Activated T-cell treated with anti-CD3 and anti-CD28 coated beads, Interleukin-2, amount 50 U/mL, for 72 hours (primary cell): ENCODE data around the gene LYSMD3. TPM values are rescaled to one million over a fixed set of nuclear protein-coding genes. Genes with fewer than 3 reads are reported as not detected.
A peak's percentile ranks its signal among the peaks of the same experiment; 100 is the strongest.

Experiments
- ATAC-seq, 2 donors: fragments of 150-1000 bp; cut with Tn5 transposase; replicated peaks in 1 of 2; 2 replicates each; pipeline ENCODE4 v1.10.0; 2021; ENCODE audit warnings: moderate library complexity in 2 of 2, mild to moderate bottlenecking in 1 of 2
- DNase-seq, 2 donors: peaks; one replicate each; pipeline ENCODE4 v3.0.0; 2021 to 2022; ENCODE audit warnings: mixed read lengths in 1 of 2
- H3K27ac Mint-ChIP-seq: one replicate; pipeline ENCODE4 v1.8.0; 2022; ENCODE audit warnings: mild to moderate bottlenecking, moderate library complexity, mixed read lengths
- H3K27me3 Mint-ChIP-seq: one replicate; pipeline ENCODE4 v1.8.0; 2022; ENCODE audit warnings: low read depth, mixed read lengths
- H3K36me3 Mint-ChIP-seq, 2 donors: one replicate each; pipeline ENCODE4 v1.8.0; 2022; ENCODE audit warnings: mixed read lengths in 2 of 2, mild to moderate bottlenecking in 1 of 2; ENCODE audit not compliant: insufficient read depth in 2 of 2
- H3K4me1 Mint-ChIP-seq: one replicate; pipeline ENCODE4 v1.8.0; 2022; ENCODE audit warnings: low read depth, mixed read lengths
- H3K4me3 Mint-ChIP-seq, 2 donors: one replicate each; pipeline ENCODE4 v1.8.0; 2022; ENCODE audit warnings: mild to moderate bottlenecking in 2 of 2, mixed read lengths in 2 of 2, moderate library complexity in 2 of 2
- H3K9me3 Mint-ChIP-seq, 2 donors: one replicate each; pipeline ENCODE4 v1.8.0; 2022; ENCODE audit warnings: mixed read lengths in 2 of 2
- total RNA-seq, 2 donors: library from RNA; stranded (reverse); gene quantifications; one replicate each; pipeline ENCODE4 v1.2.3, GENCODE V29; 2022

The LYSMD3 gene
- total RNA-seq, 2 donors from 2014 or later, result 16.0 to 17.1 TPM

GRCh38 chr5:90494043-90494442, 35.3 kb downstream of the LYSMD3 start:
- H3K27ac Mint-ChIP-seq, result no peak overlapping the region
- no peaks in the 10 kb centered on the region for H3K27me3 Mint-ChIP-seq
- H3K4me3 Mint-ChIP-seq, result no peak overlapping the region
- H3K36me3 Mint-ChIP-seq, result peaks cover 3 to 15% of the 10 kb centered on the region in 2 donors
- DNase-seq (no peak), ATAC-seq (no peak)
- H3K9me3 Mint-ChIP-seq, result peaks cover 0 to 3% of the 10 kb centered on the region in 2 donors
- H3K4me1 Mint-ChIP-seq, result no peaks in the 10 kb centered on the region

- no peak for ATAC-seq
Measured at GRCh38 chr5:90488791-90489190, 40.6 kb downstream of the LYSMD3 start.

GRCh38 chr5:90484540-90484939, 44.8 kb downstream of the LYSMD3 start:
- Mint-ChIP-seq H3K9me3 (no peaks in the 10 kb centered on the region), H3K4me1 (no peaks in the 10 kb centered on the region), H3K4me3 (no peak overlapping the region), H3K27ac (no peak overlapping the region), H3K27me3 (no peaks in the 10 kb centered on the region), H3K36me3 (peaks cover 0 to 7% of the 10 kb centered on the region in 2 donors)
- ATAC-seq (no peak), DNase-seq (no peak)

More at GRCh38 chr5:90488791-90489190, 40.6 kb downstream of the LYSMD3 start:
- no peak overlapping the region for H3K4me3 Mint-ChIP-seq
- no peaks in the 10 kb centered on the region for H3K4me1 Mint-ChIP-seq
- H3K36me3 Mint-ChIP-seq, result peaks cover 0 to 10% of the 10 kb centered on the region in 2 donors
- H3K27ac Mint-ChIP-seq, result no peak overlapping the region
- no peaks in the 10 kb centered on the region for H3K9me3 Mint-ChIP-seq
- no peaks in the 10 kb centered on the region for H3K27me3 Mint-ChIP-seq
- no peak for DNase-seq

- H3K4me1 Mint-ChIP-seq, result no peaks in the 10 kb centered on the region
- H3K27me3 Mint-ChIP-seq, result no peaks in the 10 kb centered on the region
- no peak overlapping the region for H3K27ac Mint-ChIP-seq
- no peaks in the 10 kb centered on the region for H3K9me3 Mint-ChIP-seq
- H3K36me3 Mint-ChIP-seq, result peaks cover 0 to 7% of the 10 kb centered on the region in 2 donors
- no peak for ATAC-seq
- DNase-seq, result no peak
- no peak overlapping the region for H3K4me3 Mint-ChIP-seq
Measured at GRCh38 chr5:90483206-90483605, 46.2 kb downstream of the LYSMD3 start.

- no peaks in the 10 kb centered on the region for H3K27me3 Mint-ChIP-seq
- H3K4me3 Mint-ChIP-seq, result no peak overlapping the region
- ATAC-seq (no peak), DNase-seq (no peak)
- H3K36me3 Mint-ChIP-seq, result peaks cover 0 to 2% of the 10 kb centered on the region in 2 donors
- no peaks in the 10 kb centered on the region for H3K9me3 Mint-ChIP-seq
- no peak overlapping the region for H3K27ac Mint-ChIP-seq
- peaks cover 15% of the 10 kb centered on the region for H3K4me1 Mint-ChIP-seq
Measured at GRCh38 chr5:90480699-90481098, 48.7 kb downstream of the LYSMD3 start.

- no peaks in the 10 kb centered on the region for H3K9me3 Mint-ChIP-seq
- H3K36me3 Mint-ChIP-seq, result peaks cover 0 to 2% of the 10 kb centered on the region in 2 donors
- no peak overlapping the region for H3K4me3 Mint-ChIP-seq
- ATAC-seq (no peak), DNase-seq (no peak)
- H3K27ac Mint-ChIP-seq, result no peak overlapping the region
- peaks cover 24% of the 10 kb centered on the region for H3K4me1 Mint-ChIP-seq
- no peaks in the 10 kb centered on the region for H3K27me3 Mint-ChIP-seq
Measured at GRCh38 chr5:90479611-90480385, 49.6 kb downstream of the LYSMD3 start.

GRCh38 chr5:90477621-90478215, 51.7 kb downstream of the LYSMD3 start:
- Mint-ChIP-seq H3K27ac (no peak overlapping the region), H3K4me1 (peaks cover 36% of the 10 kb centered on the region), H3K27me3 (no peaks in the 10 kb centered on the region), H3K9me3 (no peaks in the 10 kb centered on the region), H3K36me3 (peaks cover 2 to 4% of the 10 kb centered on the region in 2 donors), H3K4me3 (no peak overlapping the region)
- DNase-seq, result no peak
- no peak for ATAC-seq

- no peak for ATAC-seq
Measured at GRCh38 chr5:90477073-90477472, 52.3 kb downstream of the LYSMD3 start.

GRCh38 chr5:90476391-90476790, 53.0 kb downstream of the LYSMD3 start:
- no peak for ATAC-seq
- no peaks in the 10 kb centered on the region for H3K9me3 Mint-ChIP-seq

More at GRCh38 chr5:90477073-90477472, 52.3 kb downstream of the LYSMD3 start:
- Mint-ChIP-seq H3K36me3 (peaks cover 2 to 4% of the 10 kb centered on the region in 2 donors), H3K4me1 (peaks cover 39% of the 10 kb centered on the region), H3K27ac (no peak overlapping the region), H3K9me3 (no peaks in the 10 kb centered on the region), H3K4me3 (no peak overlapping the region), H3K27me3 (no peaks in the 10 kb centered on the region)
- no peak for DNase-seq

GRCh38 chr5:90475436-90475980, 53.9 kb downstream of the LYSMD3 start:
- Mint-ChIP-seq H3K4me3 (peak overlapping the region; percentile 92 to 95), H3K27me3 (no peaks in the 10 kb centered on the region), H3K27ac (no peak overlapping the region), H3K36me3 (peaks cover 2 to 4% of the 10 kb centered on the region in 2 donors), H3K4me1 (peaks cover 48% of the 10 kb centered on the region), H3K9me3 (no peaks in the 10 kb centered on the region)
- DNase-seq (no peak), ATAC-seq (no peak)

More at GRCh38 chr5:90476391-90476790, 53.0 kb downstream of the LYSMD3 start:
- DNase-seq, result no peak
- H3K27me3 Mint-ChIP-seq, result no peaks in the 10 kb centered on the region
- peaks cover 2 to 4% of the 10 kb centered on the region in 2 donors for H3K36me3 Mint-ChIP-seq
- H3K4me3 Mint-ChIP-seq, result no peak overlapping the region
- no peak overlapping the region for H3K27ac Mint-ChIP-seq
- H3K4me1 Mint-ChIP-seq, result peaks cover 40% of the 10 kb centered on the region

- DNase-seq (peak; percentile 93), ATAC-seq (peak; percentile 90)
- H3K36me3 Mint-ChIP-seq, result peaks cover 0 to 4% of the 10 kb centered on the region in 2 donors
- peak within 1 kb of the TSS; percentile 92 to 95 for H3K4me3 Mint-ChIP-seq
- peaks cover 48% of the 10 kb centered on the region for H3K4me1 Mint-ChIP-seq
- H3K27ac Mint-ChIP-seq, result peak within 1 kb of the TSS; percentile 60
- H3K9me3 Mint-ChIP-seq, result no peaks in the 10 kb centered on the region
- no peaks in the 10 kb centered on the region for H3K27me3 Mint-ChIP-seq
Measured at GRCh38 chr5:90474235-90475107, 54.9 kb downstream of the LYSMD3 start, which contains the start of the genes MBLAC2 and POLR3G. TSS of gene MBLAC2 (minus strand) at chr5:90474771. CDS start at chr5:90474292, 479 bp downstream. TSS of gene POLR3G (plus strand) at chr5:90474864. CDS start at chr5:90485568, 10,704 bp downstream.

- Mint-ChIP-seq H3K27ac (peak overlapping the region; percentile 60), H3K27me3 (no peaks in the 10 kb centered on the region), H3K4me1 (peaks cover 48% of the 10 kb centered on the region), H3K9me3 (peaks cover 0 to 2% of the 10 kb centered on the region in 2 donors), H3K36me3 (peaks cover 6 to 7% of the 10 kb centered on the region in 2 donors), H3K4me3 (peak overlapping the region; percentile 92 to 95)
- DNase-seq (peak; percentile 8 to 28), ATAC-seq (peak; percentile 5 to 15)
Measured at GRCh38 chr5:90473396-90474234, 55.8 kb downstream of the LYSMD3 start.
